SKM-1 treated with dmso at 0.1 percent for 144 hours (cell line): Measurements from ENCODE around the gene COMMD10.
"Not testable (repeated sequence)": the region's sequence is repeated elsewhere in the genome, so short reads cannot be mapped to it uniquely, and the experiment has no call there.

Experiments used
- DNase-seq: peaks from one replicate; lab custom pipeline; 2025; ENCODE audit not compliant: unreplicated experiment; lab: John Stamatoyannopoulos, UW

The COMMD10 gene

DNA sequence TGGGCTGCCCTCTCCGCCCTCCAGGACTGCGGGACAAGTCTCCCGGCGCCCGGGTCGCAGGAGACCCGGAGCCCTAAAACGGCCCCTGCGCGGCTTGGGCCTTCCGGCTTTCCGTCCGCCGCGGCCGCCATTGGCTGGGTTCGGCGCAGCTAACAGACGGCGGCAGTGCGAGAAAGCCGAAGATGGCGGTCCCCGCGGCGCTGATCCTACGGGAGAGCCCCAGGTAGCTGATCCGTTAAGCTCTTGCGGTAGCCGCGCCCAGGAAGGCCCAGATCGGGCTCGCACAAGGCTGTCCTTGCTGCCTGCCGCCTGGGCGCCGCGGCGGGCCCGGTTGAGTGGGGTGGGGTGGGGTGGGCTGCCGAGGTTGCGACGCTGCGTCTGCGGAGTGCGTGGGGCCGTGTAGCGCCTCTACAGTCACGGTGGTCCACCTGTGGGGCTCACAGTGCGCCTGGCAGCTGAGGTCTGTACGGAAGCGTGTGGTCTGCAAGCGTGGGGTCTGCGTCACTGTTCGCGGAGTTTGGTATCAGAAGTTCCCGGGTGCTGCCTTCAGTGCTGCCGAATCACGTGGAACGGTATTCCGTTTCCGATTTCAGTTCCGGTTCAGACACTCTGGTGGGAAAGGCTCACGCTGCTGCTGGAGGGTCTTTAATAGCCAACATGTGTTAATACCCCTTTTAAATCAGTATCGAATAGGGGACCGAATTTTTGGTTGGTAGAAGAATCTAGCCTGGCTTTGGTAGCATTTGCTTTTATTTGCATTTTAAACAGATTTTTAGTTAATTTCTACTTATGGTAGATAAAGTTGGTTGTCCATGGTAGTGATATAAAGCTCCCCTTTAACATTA lies at the start of gene COMMD10:
Gene COMMD10, plus strand, starts transcription at position 155 of the 845 bp plus-strand sequence.
- peak; percentile 63 for DNase-seq

DNA sequence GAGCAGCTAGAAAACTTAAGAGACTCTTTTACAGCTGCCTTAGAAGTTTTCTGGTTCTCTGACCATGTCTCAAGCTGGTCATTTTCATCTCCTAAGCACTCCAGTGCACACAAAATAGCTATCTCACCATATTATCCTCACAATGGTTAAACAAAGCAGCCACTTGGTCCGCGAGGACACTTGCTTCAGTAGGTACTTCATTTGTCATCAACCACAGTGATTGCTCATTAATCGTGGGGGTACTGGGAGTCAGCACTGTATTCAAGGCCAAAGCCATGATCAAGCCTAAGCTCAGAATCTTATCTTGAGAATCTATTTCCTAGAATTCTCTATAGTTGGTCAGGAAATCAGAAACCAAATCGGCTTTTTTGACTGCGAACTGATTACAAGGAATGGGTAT lies 49.7 kb upstream of the COMMD10 start:
- no peak for DNase-seq

DNA sequence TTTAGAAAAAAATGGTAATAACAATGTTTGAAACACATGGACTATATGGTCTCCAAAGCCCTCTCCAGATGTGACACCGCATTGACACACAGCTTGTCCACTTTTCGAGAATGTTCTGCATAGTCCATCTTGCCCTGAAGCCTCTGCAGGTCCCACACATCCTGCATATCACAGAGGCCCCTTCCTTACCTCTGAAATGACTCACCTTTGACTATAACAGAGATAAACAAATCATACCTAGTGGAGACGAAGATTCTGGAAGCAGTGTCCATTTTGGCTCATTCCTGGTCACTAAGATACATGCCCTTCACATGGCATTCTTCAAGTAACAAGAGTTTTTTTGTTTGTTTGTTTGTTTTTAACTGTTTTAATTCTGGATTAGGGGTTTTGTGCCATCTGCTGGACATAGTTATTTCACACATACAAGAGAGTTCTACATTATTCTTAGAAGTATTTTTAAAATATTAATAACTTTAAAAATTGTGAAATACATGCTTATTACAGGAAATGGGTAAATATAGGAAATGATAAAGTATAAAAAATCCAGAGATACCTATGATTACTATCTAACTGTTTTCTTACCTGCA lies 47.5 kb upstream of the COMMD10 start:
- DNase-seq: no peak

DNA sequence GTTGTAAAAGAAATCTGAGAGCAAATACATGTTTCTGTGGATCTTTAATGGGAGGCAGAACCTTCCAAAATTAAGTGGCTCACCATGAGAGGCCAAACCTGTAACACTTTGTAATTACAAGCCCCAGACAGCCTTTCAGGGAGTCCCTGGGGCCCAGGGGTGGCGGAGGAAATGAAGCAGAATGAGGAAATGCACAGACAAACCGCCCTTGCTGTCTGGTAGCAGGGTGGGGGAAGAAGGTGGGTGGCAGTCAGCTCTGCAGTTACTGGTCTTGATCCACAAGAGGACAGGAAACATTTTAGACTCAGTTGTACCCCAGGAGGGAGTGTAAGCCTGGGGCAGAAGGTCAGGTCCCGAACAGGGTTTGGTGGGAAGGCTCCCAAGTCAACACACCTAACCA lies 46.0 kb upstream of the COMMD10 start:
- DNase-seq: peak; percentile 85

DNA sequence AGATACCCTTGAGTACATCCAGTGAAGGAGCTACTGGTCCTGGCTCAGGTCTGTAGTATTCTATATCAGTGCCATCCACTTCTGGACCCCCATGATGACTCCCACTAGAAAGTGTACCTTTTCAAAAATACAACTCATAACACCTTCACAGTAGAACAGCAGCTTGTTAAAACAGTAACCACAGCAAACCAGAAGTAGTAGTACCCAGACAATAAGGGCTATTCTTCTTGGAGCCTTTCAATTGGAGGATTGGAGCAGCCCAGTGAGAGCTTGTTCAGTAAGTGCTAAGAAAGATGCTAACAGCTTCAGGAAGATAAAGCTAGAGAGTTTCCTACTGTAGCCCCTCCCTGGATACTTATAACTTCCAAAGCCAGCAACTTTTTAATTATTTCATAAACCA lies 42.5 kb upstream of the COMMD10 start:
- DNase-seq: no peak

DNA sequence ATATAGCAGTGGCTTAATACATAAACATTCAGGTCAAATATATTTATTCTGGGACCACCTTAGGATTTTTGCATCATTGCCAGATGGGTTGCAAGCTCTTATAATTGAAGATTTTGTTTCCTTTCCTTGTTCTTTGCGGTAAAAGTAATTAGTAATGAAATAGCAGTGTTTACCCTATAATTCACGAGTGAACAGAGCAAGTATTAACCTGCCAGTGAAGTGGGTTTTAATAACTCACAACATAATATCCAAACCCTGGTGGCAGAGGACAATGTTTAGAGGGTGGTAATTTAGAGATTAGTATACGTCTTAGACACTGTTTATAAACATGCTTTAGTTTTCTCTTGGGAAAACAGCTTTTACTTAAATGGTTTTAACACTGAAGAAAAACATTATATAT lies 40.8 kb upstream of the COMMD10 start:
- DNase-seq: no peak

DNA sequence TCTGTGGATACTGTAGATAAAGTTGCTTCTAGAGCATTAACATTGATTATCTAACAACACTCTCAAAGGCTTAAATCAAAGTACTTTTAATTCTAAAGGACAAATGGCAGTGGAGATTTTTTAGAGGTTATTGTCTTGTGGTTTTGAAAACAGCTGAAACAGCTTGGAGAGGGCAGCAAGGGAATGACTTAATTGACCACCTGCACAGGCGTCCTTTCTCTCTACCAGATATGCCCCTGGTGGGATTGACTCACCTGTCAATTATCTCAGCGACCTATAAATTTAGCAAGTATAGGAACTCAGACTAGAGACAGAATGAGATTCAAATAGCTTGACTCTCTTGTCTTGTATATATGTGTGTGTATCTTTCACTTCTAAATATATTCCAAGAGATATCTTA lies 39.0 kb upstream of the COMMD10 start:
- DNase-seq: no peak

DNA sequence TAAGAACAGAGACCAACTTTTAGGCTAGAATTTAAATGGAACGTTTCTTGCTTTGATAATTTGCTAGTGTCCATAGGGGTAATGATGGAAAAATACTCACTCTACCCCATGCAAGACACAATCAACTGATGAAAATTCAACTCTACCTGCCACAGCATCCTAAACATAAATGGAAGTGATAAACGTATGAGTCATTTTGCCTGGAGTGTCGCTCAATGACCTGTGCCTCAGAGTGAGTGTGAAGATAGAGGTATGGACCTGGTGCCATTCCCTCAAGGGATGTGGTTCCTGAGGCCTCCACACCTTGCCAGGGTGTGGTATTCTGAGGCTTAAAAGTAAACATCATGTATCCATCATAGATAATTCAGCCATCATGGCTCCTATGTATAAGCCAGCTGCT lies 38.6 kb upstream of the COMMD10 start:
- DNase-seq: no peak

DNA sequence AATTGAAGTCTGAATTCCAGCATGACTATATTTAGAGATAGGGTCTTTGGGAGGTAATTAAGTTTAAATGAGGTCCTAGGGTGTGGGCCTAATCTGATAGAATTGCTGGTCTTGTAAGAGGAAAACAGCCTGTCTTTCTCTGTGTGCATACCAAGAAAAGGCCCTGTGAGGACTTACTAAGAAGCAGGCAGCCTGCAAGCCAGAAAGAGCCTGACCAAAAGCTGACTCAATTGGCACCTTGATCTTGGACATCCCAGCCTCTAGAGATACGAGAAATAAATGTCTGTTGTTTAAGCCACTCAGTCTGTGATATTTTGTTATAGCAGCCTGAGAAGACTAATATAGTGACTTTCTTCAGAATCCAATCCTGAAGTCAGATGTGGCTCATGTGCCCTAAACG lies 38.0 kb upstream of the COMMD10 start:
- DNase-seq: no peak

DNA sequence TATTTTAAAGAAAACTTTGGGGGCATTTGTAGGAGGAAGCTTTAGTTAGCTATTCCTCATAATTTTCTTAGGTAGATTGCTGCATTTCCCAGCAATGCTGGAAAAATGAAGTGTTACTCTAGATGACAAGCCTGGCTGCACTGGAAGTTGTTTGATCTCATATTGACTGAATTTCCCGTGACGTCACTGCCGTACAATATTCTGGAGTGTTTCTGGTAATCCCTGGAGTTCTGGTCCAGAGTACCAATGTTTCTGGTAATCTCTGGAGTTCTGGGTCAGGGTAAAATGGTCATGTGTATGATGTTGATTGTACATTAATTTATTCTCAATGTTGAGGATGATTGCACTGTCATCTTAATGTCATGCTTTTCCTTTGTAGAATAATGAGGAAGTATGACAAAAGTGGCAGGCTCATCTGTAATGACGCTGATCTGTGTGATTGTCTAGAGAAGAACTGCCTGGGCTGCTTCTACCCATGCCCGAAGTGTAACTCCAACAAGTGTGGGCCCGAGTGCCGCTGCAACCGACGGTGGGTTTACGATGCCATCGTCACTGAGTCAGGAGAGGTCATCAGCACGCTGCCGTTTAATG lies 26.4 kb upstream of the COMMD10 start:
- no peak for DNase-seq

DNA sequence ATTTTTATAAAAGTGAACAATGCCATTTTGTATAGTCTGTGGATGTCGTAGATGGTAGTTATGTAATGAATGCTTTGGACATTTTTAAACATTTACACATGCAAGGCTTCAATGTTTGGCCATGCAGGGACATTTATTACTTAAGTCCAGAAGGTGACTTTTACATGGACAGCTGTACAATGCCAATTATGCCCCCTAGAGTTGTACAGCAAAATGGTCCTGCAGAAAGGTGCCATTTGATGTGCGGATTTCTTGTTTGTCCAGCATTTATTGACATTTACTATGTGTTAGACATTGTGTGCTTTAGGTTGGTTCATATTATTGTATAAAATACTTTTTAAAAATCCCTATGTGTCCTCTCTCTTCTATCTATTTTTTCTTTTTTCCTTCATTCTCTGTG lies 22.5 kb upstream of the COMMD10 start:
- DNase-seq: no peak

DNA sequence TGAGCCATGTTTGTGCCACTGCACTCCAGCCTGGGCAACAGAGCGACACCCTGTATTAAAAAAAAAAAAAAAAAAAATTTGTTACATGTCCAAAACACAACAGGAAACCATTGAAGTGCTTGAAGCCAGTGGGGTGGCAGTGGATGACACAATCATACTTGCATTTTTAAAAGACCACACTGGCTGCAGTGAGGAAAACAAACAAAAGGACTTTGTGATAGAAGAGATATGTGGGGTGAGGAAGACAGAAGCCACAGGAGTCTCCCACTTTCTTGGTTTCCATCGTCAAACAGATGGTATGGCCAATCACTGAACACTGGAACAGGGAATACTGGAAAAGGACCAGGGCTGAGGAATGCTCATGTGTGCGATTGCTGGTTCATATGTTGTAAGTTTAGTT lies 20.9 kb upstream of the COMMD10 start:
- DNase-seq: no peak

DNA sequence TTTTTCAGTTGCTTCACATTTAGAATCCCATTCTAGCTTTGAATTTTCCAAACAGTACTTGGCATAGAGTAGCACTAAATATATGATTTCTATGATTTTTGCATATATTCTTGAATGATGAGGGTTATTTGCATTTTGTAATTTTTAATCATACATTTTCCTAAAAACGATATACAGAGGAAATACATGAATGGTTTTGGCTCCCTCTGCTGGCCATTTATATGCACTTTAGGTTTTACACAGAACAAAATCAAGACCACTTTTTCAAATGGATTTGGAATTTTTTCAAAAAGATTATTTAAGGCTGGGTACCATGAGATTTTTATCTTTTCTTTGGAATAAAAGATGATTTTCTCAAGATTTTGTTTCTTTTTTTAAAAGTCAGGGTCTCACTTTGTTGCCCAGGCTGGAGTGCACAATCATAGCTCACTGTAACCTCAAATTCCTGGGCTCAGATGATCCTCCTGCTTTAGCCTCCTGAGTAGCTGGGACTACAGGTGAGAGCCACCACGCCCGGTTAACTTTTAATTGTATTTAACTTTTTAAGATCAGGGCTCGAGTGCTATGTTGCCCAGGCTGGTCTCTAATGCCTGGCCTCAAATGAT lies 16.7 kb upstream of the COMMD10 start:
- DNase-seq: peak; percentile 35

DNA sequence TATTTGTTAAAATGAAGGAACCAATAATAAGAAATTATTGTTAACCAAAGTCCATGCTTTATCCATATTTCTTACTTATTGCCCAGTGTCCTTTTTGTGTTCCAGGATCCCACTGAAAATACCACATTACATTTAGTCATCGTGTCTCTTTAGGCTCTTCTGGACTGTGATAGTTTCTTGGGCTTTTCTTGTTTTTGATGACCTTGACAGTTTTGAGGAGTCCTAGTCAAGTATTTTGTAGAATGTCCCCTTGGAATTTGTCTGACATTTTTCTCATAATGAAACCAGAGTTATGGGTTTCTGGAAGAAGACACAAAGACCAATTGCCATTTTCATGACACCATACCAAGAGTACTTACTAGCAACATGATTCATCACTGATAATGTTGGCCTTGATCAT lies 13.6 kb upstream of the COMMD10 start:
- DNase-seq: no peak

DNA sequence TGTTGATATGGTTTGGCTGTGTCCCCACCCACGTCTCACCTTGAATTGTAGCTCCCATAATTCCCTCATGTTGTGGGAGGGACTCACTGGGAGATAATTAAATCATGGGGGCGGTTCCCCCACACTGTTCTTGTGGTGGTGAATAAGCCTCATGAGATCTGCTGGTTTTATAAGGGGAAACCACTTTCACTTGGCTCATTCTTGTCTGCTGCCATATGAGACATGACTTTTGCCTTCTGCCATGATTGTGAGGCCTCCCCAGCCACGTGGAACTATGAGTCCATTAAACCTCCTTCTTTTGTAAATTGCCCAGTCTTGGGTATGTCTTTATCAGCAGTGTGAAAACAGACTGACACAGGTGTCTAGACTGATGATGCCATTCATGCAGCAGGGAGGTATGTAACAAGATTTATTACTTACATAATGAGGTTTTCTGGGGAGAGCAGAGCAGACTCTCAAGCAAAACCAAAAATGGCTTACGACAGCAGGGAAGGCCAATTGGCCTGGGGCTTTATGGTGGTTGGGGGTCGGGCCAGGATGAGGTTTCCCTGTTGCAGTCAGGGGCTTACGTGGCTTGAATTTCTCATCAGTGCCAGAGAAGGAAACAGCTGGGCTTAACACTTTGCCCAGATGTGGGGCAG lies 9.5 kb upstream of the COMMD10 start:
- no peak for DNase-seq

DNA sequence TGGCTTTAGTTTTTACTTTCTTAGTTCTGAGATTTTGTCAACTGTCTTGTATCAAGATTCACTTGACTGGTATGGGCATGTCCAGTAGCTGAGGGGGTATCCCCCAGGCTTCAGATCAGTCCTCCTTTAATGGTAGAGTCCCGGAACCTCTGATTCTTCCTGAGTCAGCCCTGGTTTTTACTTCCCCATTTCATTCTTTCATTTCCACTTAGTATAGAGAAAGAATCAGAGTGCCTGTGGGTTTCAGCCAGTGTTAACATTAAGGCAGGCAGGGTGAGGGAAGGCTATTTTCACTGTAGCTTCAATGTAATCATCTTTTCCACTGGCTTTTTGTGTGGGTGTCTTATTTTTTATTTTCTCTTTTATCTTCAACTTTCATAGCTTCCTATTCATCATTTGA lies 8.3 kb upstream of the COMMD10 start:
- peak; percentile 68 for DNase-seq

DNA sequence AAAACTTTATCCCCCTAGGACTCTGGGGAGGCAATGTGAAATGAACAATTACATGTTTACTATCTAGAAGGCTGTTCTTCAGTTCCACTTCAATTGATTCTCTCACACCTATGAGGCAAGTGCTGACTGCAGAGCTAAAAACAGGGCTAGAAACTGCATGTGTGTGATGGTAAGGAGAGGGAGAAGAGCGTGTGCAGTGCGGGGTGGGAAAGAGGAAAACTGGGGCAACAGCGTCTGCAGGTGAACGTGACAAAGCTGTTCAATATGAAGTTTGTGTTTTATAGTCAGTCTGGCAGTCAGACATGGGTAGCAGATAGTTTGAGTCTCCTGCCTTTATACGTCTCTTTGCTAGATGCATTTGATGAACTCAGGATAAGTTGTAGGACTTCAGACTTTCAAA lies 6.6 kb upstream of the COMMD10 start:
- DNase-seq: no peak

DNA sequence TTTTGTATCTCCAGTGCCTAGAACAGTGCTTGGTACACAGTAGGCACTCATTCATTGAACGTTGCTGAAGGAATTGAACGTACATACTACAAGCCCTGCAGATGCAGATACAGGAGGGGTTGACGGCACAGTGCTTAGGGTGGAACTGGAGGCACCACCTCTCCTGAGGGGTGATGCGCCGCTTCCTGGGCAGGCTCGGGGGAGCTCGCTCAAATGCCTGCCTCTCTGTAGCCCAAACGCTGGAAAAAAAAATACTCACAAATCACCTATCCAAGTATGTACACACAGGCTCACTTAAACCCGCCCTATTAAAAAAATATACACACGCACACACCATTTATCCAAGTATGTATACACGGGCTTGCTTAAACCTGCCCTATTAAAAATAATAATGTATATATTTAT lies 536 bp upstream of the COMMD10 start:
- DNase-seq: no peak

DNA sequence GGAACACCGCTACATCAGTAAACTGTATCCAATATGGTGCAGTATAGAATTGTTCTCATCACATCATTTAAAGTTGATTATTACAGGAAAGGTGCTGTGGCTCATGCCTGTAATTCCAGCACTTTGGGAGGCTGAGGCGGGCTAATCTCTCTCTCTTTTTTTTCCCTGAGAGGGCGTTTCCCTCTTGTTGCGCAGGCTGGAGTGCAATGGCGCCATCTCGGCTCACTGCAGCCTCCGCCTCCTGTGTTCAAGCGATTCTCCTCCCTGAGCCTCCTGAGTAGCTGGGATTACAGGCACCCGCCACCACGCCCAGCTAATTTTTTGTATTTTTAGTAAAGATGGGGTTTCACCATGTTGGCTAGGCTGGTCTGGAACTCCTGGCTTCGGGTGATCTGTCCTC lies 1.5 kb downstream of the COMMD10 start:
- DNase-seq: not testable (repeated sequence)

DNA sequence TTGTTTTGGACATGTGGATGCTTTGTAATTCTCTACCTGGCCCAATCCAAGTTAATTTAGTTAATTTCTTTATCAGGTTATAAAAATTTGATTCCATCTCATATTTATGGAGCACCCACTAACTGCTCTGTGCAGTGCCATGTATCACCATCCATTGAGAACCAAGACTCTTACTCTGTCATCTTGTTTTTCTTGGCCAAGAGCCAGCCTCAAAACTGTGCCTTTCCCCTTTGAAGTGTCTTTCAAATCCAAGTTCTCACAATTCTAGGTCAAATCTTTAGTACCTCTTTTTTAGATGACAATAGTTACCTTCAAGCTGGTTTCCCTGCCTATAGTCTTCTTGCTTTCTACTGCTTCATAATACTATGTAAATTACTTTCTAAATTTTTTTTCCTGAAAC lies 3.2 kb downstream of the COMMD10 start:
- no peak for DNase-seq

DNA sequence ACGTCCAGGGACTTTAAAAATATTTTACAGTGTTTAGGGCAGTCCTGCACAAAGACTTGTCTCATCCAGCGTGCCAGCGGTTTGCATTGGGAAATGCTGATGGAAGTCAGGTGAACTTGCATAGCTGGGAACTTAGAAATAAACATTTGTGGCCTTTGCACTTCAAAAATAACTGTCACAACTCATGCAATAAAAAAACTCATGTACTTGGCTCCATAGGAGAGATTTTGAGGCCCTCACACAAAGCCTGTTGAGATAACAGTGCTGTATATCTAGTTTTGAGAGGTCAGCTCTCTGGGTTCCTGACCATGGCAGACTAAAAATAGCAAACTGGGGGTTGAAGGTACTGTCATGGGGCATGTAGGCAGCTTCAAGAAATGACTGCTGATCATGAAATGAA lies 5.5 kb downstream of the COMMD10 start:
- DNase-seq: no peak

DNA sequence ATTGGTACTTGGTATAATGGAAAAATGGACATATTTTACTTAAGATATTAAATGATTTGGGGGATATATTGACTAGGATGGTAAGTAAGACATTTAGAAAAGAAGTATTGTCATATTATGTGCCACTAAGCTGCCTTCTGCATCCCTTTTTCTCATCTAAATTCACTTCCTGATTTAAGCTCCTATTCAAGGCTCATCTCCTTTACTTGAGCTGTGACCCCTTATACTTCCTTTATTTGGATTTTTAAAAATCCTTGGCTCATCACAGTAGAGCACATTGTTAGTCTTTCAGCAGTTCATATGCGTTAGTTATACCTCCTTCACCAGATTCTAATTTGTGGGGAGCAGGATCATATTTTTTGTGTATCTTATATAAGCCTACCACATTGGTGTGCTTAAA lies 6.6 kb downstream of the COMMD10 start:
- DNase-seq: no peak
